NCI-H446 (cell line): ENCODE results near the gene FLNB.

Source experiments
- DNase-seq, 2 experiments: peaks; one replicate each; lab custom pipeline; 2025; lab: John Stamatoyannopoulos, UW

FLNB gene

DNA sequence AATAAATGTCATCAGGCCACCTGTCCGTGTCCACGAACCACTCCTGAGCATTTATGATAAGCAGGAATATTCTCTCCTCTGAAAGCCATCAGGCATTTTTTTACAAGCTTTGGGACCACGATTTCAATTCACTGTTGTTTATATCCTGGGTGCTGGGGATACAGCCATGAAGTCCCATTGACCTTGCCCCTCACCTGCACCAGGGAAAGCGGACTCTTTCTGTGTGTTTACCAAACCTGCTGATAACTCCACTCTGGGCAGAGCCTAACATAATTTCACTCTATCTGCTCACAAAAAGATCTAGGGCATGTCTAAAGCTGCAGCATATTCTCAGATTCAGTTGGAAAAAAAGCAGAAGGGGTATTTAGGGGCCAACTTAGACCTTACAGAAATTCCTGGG lies 197.8 kb downstream of the FLNB start:
- no peak for DNase-seq

DNA sequence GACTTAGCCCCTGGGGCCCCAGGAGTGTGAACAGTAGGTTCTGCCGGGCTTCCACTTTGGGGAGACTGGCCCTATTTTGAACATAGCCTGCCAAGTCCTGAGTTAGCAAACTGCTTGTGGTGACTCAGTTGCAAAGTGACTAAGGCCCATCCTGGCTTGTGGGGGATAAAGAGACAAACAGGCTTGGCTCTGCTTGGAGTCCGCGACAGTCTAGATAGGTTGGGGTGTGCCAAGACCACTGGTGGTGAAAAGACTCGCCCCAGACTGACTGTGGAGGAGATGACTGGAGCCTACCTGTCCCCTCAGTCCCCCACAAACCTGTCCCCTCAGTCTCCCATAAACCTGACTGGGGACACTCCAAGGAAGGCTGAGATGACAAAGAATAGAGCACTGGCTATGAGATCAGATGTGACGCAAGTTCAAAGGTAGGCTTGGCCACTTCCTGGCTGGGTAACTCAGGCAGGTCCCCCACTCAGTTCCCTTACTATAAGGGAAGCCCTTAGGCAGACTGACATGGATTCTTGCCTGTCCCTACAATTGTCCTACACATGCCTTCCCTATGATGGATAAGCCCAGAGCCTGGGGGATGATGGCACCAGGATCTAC lies 198.3 kb downstream of the FLNB start:
- no peak for DNase-seq

DNA sequence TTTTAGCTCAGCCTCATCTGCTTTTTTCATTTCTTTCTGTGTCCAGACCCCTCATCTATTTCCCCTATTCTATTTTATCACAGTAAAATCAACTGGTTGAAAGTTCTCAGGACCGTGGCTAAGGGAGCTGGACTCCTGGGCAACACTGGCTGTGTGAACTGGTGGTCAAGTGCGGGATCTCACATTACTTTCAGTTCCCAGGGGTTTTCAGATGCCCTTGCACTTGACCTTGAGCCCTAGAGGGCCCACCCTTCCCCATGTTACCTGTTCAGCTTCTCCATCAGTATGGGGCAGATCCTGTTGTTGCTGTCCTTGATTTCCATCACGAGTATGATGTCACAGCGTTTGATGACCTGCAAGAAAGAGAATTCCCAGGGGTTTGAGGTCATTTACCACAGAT lies 199.7 kb downstream of the FLNB start:
- no peak for DNase-seq

DNA sequence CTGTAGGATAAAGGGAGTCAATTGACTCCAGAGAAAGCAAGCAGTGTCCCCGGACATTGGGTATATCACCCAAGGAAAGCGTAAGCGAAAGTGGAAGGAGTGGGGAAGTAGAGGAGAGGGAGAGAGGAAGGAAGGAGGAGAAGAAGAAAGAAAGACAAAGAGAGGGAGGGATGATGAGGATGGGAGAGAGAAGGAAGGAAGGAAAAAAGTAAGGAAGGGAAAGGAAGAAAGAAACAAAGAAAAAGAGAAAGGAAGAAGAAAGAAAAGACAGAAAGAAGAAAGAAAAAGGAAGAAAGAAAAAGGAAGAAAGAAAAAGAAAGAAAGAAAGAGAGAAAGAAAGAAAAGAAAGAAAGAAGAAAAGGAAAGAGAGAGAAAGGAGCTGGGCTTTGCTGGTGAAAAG lies 201.7 kb downstream of the FLNB start:
- DNase-seq = no peak

DNA sequence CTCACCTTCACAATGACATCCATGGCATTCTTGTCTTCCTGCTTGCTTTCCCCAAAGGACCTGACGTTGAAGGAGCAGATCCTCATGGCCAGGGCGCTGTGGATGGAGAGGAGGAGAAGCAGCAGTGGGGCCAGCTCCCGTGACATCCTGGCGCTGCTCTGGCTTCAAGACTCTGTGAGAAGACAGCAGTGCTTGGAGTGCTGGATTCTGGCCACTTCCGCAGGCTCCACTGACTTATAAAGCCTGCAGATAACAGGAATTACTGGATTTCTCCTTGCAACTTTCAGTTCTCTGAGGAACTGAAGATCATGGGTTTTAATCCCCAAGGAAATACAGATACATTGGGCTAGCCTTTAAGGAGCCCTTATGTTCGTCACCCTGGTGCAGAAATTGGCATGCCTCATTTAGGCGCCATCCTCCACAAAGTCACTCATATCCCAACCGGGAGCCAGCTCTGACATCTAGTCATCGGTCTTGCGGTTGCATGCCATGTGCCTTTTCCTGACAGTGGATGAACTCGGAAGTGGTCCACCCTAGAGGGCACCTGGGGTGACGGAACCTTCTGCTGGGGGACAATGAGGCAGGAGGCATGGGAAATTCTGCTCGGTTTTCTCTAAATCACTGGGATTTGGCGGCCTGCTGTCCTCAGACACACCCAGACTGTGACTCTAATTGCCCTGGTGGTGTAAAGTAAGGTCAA lies 202.7 kb downstream of the FLNB start, which contains the start of gene DNASE1L3:
Gene DNASE1L3 (minus strand): TSS at position 212 of the 700 bp plus-strand sequence. CDS start 66 bp downstream, at position 146.
- no peak for DNase-seq

DNA sequence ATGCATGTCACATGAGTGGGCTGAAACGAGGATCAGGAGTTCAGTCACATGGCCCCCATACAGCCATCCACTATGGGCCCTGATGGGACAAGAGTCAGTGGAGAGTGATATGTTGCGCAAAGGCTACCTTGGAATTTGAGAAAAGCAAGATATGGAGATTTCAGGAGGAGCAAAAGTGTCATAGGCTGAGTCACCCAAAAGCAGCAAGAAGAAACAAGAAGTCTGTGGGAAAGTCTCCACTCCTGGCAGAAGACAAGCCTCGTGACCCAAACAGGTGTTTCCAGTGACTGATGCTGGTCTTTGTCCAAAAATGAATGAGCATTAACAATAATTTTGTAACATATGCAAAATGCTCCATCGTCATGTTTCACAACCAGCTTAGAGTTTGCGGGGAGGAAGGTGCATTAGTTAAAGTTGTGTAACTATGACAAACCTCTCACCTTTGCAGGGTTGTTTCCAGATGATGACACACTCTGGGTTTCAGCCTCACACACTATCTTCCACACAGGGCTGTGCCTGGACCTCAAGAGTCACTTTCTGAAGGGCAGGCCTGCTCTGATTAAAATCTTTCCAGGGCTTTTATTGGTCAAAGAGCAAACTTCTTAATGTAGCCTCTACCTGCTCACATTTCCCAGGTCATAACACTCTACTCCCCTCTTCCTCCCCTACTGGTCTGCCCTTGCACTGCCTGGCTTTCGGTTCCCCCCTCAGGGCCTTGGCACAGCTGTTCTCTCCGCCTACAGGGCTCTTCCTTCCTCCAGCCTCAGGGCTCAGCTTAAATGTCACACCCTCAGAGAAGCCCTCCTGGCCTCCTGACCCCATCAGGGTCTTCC lies 206.5 kb downstream of the FLNB start:
- DNase-seq = no peak

DNA sequence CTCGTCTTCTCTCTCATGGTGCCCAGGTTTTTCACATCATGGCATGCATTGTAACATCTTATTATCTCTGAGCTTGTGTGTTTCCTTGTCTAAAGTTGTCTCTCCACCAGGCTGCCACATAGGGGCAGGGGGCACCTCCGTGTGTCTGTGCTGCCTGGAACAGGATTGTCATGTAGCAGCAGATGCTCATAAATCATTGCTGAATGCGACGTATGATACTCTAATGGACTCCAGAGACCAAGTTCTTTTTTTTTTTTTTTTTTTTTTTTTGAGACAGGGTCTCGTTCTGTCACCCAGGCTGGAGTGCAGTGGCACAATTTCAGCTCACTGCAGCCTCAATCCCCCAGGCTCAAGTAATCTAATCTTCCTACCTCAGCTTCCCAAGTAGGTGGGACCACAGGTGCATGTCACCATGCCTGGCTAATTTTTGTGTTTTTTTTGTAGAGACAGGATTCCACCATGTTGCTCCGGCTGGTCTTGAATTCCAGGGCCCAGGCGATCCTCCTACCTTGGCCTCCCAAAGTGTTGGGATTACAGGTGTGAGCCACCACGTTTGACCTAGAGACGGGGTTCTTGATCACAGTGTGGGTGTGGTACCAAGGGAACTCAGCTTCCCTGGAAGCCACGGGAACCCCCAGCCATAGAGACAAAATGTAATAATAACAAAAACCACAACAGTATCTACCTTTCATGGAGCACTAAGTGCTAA lies 207.2 kb downstream of the FLNB start:
- DNase-seq = no peak

DNA sequence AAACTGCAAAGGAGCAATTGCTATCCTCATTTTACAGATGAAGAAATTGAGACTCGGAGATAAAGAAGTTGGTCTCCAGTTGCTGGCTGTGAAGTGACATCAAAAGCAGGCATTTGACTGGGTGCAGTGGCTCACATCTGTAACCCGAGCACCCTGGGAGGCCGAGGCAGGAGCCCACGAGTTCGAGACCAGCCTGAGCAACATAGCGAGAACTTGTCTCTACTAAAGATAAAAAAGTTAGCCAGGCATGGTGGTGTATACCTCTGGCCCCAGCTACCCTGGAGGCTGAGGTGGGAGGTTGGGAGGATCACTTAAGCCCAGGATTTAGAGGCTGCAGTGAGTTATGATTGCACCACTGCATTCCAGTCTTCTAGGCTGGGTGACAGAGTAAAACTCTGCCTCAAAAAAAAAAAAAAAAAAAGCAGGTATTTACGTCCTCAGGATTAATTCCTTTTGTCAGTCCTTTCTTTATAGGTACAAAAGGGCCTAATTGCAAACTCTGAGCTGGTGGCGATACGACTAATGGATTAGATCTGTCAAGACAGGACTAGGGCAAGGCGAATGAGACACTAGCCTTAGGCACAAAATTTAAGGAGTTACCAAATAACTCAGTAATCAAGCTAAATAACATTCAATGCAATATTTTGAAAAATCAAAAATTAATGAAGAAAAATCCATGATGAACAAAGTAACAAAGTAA lies 208.4 kb downstream of the FLNB start:
- no peak for DNase-seq

DNA sequence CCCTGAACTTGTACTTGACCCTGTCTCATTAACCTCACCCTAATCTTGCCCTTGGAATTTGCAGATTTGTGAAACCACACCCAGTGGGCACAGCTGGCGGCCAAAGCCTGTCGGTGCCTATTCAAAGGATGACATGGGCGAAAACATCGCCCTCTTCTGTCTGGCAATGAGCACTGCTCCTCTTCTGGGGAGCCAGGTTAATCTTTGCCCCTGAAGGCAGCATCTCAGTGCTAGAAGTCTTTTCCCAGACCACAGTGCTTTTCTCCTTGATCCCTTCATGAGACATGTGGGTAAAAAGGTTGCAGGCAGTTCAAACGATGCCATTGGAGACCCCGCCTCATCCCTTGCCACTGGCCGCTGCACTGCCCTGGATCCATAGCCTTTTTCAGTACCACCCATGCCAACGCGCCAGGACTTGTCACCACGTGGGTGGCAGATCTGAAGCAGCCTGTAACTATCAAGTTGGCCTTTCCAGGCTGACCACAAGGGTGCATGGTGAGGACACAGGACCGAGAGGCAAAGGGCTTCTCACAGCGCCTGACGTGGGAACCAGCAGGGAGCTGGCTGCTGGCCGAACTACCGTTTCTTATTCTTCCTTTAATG lies 209.1 kb downstream of the FLNB start:
- DNase-seq = peak in 1 of 2 experiments; percentile 13

DNA sequence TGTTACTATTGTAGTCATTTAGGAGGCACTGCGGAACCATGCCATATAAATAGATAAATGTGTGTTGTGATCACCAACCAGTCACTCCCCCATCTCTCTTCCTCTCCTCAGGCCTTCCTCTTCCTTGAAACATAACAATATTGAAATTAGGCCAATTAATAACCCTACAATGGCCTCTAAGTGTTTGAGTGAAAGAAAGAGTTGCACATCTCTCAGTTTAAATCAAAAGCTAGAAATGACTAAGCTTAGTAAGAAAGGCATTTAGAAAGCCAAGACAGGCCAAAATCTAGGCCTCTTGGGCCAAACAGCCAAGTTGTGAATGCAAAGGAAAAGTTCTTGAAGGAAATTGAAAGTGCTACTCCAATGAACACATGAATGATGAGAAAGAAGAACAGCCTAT lies 210.7 kb downstream of the FLNB start:
- no peak for DNase-seq
